Activated T-cell treated with anti-CD3 and anti-CD28 coated beads, Interleukin-2, amount 50 U/mL, for 4 hours (primary cell): Measurements from ENCODE around the gene FLII. TPM values are rescaled to one million over a fixed set of nuclear protein-coding genes. Genes with fewer than 3 reads are reported as not detected.
"Not testable (repeated sequence)": the region's sequence is repeated elsewhere in the genome, so short reads cannot be mapped to it uniquely, and the experiment has no call there.

Experiments
- ATAC-seq, 2 donors: fragments of 200-7000 bp; cut with Tn5 transposase; one replicate each; pipeline ENCODE4 v1.10.0; 2021
- DNase-seq: peaks from one replicate; pipeline ENCODE4 v3.0.0-alpha.2; 2020
- H3K27me3 Mint-ChIP-seq: one replicate; pipeline ENCODE4 v1.8.0; 2021; ENCODE audit warnings: low read depth, mixed read lengths
- H3K36me3 Mint-ChIP-seq: one replicate; pipeline ENCODE4 v1.8.0; 2022; ENCODE audit warnings: mixed read lengths; ENCODE audit not compliant: insufficient read depth
- H3K4me1 Mint-ChIP-seq: one replicate; pipeline ENCODE4 v1.8.0; 2021; ENCODE audit warnings: low read depth, mixed read lengths
- H3K4me3 Mint-ChIP-seq: one replicate; pipeline ENCODE4 v1.8.0; 2021; ENCODE audit warnings: mild to moderate bottlenecking, moderate library complexity, mixed read lengths
- H3K9me3 Mint-ChIP-seq: one replicate; pipeline ENCODE4 v1.8.0; 2021; ENCODE audit warnings: mixed read lengths
- total RNA-seq, 3 donors: library from RNA; stranded (reverse); gene quantifications; one replicate each; pipeline ENCODE4 v1.2.1, GENCODE V29; 2021

FLII gene
- total RNA-seq: 100 to 1,000 TPM; 235 to 264 (median 244) TPM

DNA sequence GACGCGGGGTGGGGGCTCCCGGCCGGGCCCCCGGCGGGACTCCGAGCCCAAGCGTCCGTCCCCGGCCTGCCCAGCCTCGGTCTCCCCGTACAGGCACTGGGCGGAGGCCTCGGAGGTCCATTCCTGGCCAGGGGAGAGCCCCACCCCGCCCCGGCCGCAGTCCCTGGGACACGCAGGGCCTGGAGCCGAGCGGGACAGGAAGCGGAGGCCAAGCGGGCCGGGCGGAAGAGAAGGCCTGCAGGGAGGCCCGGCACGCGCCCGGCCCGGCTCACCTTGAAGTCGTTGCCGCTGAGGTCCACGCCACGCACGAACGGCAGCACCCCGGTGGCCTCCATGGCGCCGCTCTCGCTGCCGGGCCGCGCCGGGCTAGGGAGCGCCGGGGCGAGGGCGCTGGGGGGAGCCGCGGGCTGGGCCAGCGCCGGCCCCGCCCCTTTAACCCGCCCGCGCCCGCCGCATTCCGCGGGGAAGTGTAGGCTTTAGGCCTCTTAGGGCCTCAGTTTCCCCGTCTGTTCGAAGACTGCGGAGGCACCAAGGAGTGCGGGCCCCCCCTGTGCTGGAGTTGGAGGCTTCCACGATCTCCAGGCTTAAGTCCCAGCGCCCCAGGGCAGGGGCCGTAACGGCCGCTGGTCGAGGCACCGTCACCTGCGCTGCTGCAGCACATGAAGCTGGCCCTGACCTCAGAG is at the start of gene FLII:
Gene FLII (minus strand): TSS at position 383 of the 683 bp plus-strand sequence. CDS start 48 bp downstream, at position 335.
- Mint-ChIP-seq H3K4me3 (peak within 1 kb of the TSS; percentile 96), H3K4me1 (peaks cover 39% of the 10 kb centered on the region), H3K27me3 (no peaks in the 10 kb centered on the region), H3K9me3 (no peaks in the 10 kb centered on the region), H3K36me3 (no peaks in the 10 kb centered on the region)
- DNase-seq (peak; percentile 47), ATAC-seq (peak; percentile 50 to 56)

DNA sequence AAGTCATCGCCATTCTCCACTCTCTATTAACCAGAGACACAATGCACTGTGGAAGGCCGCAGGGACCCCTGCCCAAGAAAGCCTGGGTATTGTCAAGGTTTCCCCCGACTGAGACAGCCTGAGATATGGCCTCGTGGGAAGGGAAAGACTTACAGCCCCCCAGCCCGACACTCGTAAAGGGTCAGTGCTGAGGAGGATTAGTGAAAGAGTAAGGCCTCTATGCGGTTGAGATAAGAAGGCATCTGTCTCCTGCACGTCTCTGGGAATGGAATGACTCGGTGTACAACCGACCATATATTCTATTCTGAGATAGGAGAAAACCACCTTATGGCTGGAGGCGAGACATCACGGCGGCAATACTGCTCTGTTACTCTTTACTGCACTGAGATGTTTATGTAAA is 44.7 kb upstream of the FLII start:
- not testable (repeated sequence) for ATAC-seq, DNase-seq, H3K4me1 Mint-ChIP-seq, H3K9me3 Mint-ChIP-seq, H3K4me3 Mint-ChIP-seq, H3K27me3 Mint-ChIP-seq
- peaks cover 30% of the 10 kb centered on the region for H3K36me3 Mint-ChIP-seq

- Mint-ChIP-seq H3K4me1 (no peaks in the 10 kb centered on the region), H3K9me3 (no peaks in the 10 kb centered on the region), H3K4me3 (no peak overlapping the region), H3K36me3 (peaks cover 32% of the 10 kb centered on the region), H3K27me3 (no peaks in the 10 kb centered on the region)
- ATAC-seq: no peak
- no peak for DNase-seq
These were observed 42.4 kb upstream of the FLII start for GRCh38 chr17:18300725-18301480.

GRCh38 chr17:18298061-18298460 is 39.5 kb upstream of the FLII start:
- not testable (repeated sequence) for DNase-seq, H3K27me3 Mint-ChIP-seq, H3K9me3 Mint-ChIP-seq, H3K4me3 Mint-ChIP-seq, ATAC-seq, H3K4me1 Mint-ChIP-seq
- H3K36me3 Mint-ChIP-seq: peaks cover 28% of the 10 kb centered on the region

DNA sequence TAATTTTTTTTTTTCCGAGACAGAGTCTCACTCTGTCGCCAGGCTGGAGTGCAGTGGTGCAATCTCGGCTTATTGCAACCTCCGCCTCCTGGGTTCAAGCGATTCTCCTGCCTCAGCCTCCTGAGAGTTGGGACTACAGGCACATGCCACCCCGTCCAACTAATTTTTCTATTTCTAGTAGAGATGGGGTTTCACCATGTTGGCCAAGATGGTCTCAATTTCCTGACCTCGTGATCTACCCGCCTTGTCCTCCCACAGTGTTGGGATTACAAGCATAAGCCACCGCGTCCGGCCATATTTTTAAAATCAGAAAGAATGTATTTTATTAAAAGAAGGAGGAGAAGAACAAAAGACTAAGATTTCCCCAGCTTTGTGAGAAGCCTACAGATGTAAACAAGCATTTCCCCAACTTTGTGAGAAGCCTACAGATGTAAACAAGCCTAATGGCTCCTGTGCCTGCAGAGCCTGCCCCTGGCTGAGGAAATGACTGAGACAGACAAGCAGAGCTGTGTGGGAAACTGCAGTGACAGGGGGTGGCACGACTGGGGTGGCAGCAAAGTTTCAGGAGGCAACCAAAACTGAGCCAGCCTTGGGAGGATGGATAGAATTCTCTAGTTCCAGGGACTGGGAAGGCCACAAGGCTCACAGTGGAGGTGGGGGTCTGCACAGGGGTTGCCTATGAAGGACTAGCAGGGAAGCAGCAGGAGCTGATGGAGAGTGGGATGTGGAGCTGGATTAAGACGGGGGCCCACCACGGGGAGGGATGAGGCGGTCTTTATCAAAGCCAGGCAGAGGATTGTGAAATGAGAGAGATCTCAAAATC is 33.4 kb upstream of the FLII start:
- ATAC-seq (no peak), DNase-seq (no peak)
- H3K36me3 Mint-ChIP-seq: peaks cover 32% of the 10 kb centered on the region
- no peak overlapping the region for H3K4me3 Mint-ChIP-seq
- no peaks in the 10 kb centered on the region for H3K9me3 Mint-ChIP-seq
- no peaks in the 10 kb centered on the region for H3K27me3 Mint-ChIP-seq
- no peaks in the 10 kb centered on the region for H3K4me1 Mint-ChIP-seq

- Mint-ChIP-seq H3K9me3 (no peaks in the 10 kb centered on the region), H3K4me1 (no peaks in the 10 kb centered on the region), H3K4me3 (no peak overlapping the region), H3K36me3 (peaks cover 45% of the 10 kb centered on the region), H3K27me3 (no peaks in the 10 kb centered on the region)
- ATAC-seq (no peak), DNase-seq (no peak)
These were observed 26.8 kb upstream of the FLII start for GRCh38 chr17:18285296-18285695.

DNA sequence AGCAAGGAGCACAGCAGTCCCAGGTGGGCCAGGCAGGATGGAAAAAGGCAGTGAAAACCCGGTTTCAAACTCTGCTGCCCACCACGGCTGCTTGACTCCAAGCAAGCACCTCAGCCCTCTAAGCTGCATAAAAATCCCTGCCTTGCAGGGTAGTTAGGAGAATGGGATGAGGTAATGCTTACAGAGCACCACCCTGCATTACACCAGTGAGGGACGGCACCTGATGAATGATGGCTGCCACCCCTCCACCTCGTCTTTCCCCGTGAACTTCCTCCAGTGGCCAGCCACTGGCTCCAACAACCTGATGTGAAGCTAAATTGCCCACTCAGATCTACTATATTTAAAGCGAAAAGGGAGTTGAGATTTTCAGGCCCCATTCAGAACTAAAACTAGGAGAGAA is 23.2 kb upstream of the FLII start:
- H3K4me3 Mint-ChIP-seq: no peak overlapping the region
- peaks cover 37% of the 10 kb centered on the region for H3K36me3 Mint-ChIP-seq
- H3K4me1 Mint-ChIP-seq: no peaks in the 10 kb centered on the region
- H3K9me3 Mint-ChIP-seq: no peaks in the 10 kb centered on the region
- ATAC-seq (no peak), DNase-seq (no peak)
- H3K27me3 Mint-ChIP-seq: no peaks in the 10 kb centered on the region

- Mint-ChIP-seq H3K4me3 (no peak overlapping the region), H3K9me3 (no peaks in the 10 kb centered on the region), H3K36me3 (peaks cover 34% of the 10 kb centered on the region), H3K27me3 (no peaks in the 10 kb centered on the region), H3K4me1 (no peaks in the 10 kb centered on the region)
- no peak for DNase-seq
- no peak for ATAC-seq
These were observed 22.3 kb upstream of the FLII start for GRCh38 chr17:18280766-18281371.

DNA sequence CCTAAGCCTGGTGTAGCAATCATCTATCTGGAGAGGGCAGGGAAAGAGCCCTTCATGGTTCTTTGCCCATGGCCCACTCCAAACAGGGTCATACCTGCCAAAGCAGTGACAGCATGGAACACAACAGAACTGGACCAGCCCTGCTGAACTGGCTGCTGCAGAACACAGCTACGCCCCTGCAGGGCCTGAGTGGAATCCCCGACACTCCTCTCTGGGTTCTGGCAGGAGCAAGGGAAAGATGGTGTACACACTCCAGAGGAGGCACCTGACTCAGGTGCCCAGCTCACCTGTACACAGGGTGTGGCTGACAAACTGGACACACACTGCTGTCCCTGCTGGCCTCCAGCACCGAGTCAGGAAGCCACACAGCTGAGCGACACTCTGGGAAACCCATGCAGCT is 21.7 kb upstream of the FLII start:
- H3K36me3 Mint-ChIP-seq: peaks cover 34% of the 10 kb centered on the region
- no peaks in the 10 kb centered on the region for H3K4me1 Mint-ChIP-seq
- no peak overlapping the region for H3K4me3 Mint-ChIP-seq
- H3K27me3 Mint-ChIP-seq: no peaks in the 10 kb centered on the region
- H3K9me3 Mint-ChIP-seq: no peaks in the 10 kb centered on the region
- DNase-seq: no peak
- ATAC-seq: no peak

- H3K9me3 Mint-ChIP-seq: no peaks in the 10 kb centered on the region
- no peaks in the 10 kb centered on the region for H3K4me1 Mint-ChIP-seq
- peaks cover 24% of the 10 kb centered on the region for H3K36me3 Mint-ChIP-seq
- no peak overlapping the region for H3K4me3 Mint-ChIP-seq
- no peaks in the 10 kb centered on the region for H3K27me3 Mint-ChIP-seq
- DNase-seq (no peak), ATAC-seq (no peak)
These were observed 20.3 kb upstream of the FLII start for GRCh38 chr17:18278867-18279266.

- Mint-ChIP-seq H3K27me3 (no peaks in the 10 kb centered on the region), H3K9me3 (no peaks in the 10 kb centered on the region), H3K36me3 (peaks cover 13% of the 10 kb centered on the region), H3K4me3 (no peak overlapping the region), H3K4me1 (no peaks in the 10 kb centered on the region)
- ATAC-seq: no peak
- no peak for DNase-seq
These were observed 18.5 kb upstream of the FLII start for GRCh38 chr17:18277076-18277475.

DNA sequence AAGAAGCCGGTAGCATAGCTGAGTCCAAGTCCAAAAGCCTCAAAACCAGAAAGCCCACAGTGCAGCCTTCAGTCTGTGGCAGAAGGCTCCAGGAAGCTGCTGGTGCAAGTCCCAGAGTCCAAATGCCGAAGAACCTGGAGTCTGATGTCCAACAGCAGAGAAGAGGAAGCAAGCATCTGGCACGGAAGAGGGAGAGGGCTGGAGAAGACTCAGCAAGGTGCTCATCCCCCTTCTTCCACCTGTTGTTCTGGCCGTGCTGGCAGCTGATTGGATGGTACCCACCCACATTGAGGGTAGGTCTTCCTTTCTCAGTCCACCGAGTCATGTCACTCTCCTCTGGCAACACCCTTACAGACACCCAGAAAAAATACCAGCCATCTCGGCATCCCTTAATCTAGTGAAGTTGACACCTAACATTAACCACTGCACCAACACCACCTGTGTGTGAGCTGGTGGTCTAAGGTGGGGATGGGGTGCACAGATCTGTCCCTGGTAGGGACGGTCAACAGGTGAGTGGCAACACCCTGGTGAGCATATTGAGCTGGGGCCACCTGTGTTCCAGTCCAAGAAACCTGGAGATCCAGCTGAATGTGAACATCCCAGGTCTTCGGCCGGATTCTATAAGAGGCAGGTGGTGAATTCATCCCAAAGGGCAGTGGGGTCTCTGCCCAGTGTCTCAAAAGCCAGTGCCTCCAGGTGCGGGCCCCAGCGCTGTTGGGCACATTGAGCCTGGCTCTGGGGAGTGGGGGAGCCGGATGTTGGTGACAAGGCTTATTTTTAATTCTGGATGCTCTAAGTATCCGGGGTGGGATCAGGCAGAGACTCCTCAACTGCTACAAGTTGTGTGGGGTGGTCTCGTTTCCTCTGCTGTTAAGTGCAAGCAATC is 11.8 kb upstream of the FLII start:
- no peak for ATAC-seq
- Mint-ChIP-seq H3K27me3 (no peaks in the 10 kb centered on the region), H3K4me3 (no peak overlapping the region)

DNA sequence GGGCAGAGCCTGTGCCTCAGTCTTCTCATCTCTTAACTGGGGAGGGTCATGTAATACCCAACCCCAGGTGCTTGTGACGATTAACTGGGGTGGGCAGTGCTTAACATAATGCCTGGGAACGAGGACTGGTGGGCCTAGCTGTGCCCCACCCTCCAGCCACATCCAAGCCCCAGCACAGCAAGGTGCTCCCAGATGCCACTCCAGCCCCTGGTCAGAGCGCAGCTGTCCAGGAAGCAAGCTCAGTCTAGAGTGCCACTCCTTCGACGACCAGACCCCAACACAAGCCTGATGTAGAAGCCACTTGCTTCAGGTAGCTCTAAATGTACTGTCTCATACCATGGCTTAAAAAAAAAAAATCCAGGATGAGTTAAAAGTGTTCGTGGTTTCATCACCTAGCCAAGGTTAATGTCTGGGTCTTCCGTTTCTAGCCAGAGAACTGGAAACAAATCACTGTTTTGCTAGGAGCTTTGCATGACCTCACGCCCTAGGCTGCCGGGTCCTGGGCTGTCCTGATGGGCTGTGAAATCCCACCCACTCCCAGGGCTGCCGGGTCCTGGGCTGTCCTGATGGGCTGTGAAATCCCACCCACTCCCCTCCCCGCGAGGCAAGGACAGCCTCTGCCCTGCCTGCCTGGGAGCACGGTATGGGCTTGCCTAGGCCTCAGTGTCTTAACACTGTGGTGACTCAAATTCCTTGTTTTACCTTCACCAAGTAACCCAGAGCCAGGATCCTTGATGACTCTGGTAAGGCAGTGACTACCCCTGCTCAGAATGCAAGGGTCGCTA is 9.6 kb upstream of the FLII start:
- H3K36me3 Mint-ChIP-seq: peaks cover 3% of the 10 kb centered on the region
- ATAC-seq (peak; percentile 15 to 25), DNase-seq (no peak)
- H3K27me3 Mint-ChIP-seq: no peaks in the 10 kb centered on the region
- H3K4me3 Mint-ChIP-seq: no peak overlapping the region
- no peaks in the 10 kb centered on the region for H3K9me3 Mint-ChIP-seq
- H3K4me1 Mint-ChIP-seq: peaks cover 4% of the 10 kb centered on the region

More for the DNA sequence above, 11.8 kb upstream of the FLII start:
- no peaks in the 10 kb centered on the region for H3K9me3 Mint-ChIP-seq
- no peak for DNase-seq
- peaks cover 4% of the 10 kb centered on the region for H3K4me1 Mint-ChIP-seq
- peaks cover 3% of the 10 kb centered on the region for H3K36me3 Mint-ChIP-seq
